ENCODE results near the gene NUP62. TPM values are rescaled to one million over a fixed set of nuclear protein-coding genes. Genes with fewer than 3 reads are reported as not detected.
A peak's percentile ranks its signal among the peaks of the same experiment; 100 is the strongest.

NUP62 gene
- total and polyA plus RNA-seq, 3 experiments from 2014 or later: 73.7 to 231 (median 223) TPM

DNA sequence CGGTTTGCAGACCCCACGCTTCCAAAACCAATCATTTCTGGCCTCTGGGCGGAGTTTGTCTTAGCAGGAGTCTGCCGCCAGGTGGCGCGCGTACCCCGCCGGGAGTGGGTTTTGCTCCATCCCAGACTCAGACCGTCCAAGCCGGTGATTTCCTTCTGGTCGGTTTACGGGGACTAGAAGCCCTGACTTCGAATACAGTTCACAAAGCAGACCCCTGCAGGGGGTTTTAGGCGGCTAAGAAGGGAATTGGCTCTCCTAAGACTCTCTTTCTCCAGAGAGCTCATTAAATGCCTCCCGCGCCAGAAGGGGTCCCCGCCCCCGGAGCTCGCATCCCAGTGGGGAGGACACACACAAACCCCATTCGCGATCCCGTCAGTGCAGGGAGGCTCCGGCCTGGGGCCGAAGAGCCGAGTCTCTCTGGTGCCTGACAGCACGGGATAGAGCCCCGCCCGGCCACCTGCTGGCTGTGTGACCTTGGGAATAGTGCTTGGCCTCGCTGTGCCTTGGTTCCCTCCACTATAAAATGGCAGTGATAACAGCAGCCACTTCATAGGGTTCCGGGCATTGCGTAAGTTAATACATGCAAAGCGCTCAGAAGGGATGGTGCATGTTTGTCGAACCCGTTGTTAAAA is 8.6 kb upstream of the NUP62 start:
- Histone ChIP-seq H3K27ac (ENCODE audit: low read depth, low read length) (no peak overlapping the region), H3K36me3 (ENCODE audit: insufficient read depth, low read length) (no peaks in the 10 kb centered on the region), H3K27me3 (ENCODE audit: insufficient read depth, low read length, poor library complexity, severe bottlenecking) (no peaks in the 10 kb centered on the region), H3K4me3 (ENCODE audit: low read length) (peak overlapping the region; percentile 49), H3K4me1 (ENCODE audit: insufficient read depth, low read length) (peaks cover 15% of the 10 kb centered on the region), H3K9me3 (ENCODE audit: low read length) (no peaks in the 10 kb centered on the region)
- peak; percentile 63 to 78 (median 74) for DNase-seq
- Mint-ChIP-seq H3K9me3 (no peaks in the 10 kb centered on the region), H3K27me3 (peaks cover 0 to 12% of the 10 kb centered on the region in 2 donors), H3K4me1 (peaks cover 16 to 25% (median 17%) of the 10 kb centered on the region in 3 donors), H3K27ac (no peak overlapping the region), H3K36me3 (no peaks in the 10 kb centered on the region), H3K4me3 (peak overlapping the region in 2 of 7 donors; percentile 7 to 12)
- CTCF ChIA-PET: interaction anchor here (0.7 to 2.2 kb wide), 13 partner anchors 9 to 1574 kb away, joined by 3 to 8 read pairs (median 6); partner anchors contain the start of genes ATF5, NUP62, SYNGR4 and TMEM143
- POLR2A ChIA-PET: no interaction called here

DNA sequence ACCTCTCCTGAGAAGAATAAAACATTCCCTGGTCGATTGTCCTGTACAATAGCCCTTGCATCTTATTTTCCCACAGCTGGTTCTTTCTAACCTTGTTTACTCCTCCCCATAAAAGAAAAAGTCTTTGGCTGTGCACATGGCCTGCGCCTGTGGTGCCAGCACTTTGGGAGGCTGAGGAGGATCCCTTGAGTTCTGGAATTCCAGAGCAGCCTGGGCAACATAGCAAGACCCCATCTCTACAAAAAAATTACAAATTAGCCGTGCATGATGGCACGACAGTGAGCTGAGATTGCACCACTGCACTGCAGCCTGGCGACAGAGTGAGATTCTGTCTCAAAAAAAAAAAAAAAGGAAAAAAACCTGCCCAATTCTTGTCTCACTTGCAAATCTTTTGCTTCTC is 7.2 kb upstream of the NUP62 start:
- H3K4me1 ChIP-seq (ENCODE audit: insufficient read depth, low read length): peaks cover 20% of the 10 kb centered on the region
- peaks cover 27 to 36% (median 28%) of the 10 kb centered on the region in 3 donors for H3K4me1 Mint-ChIP-seq
- POLR2A ChIA-PET: no interaction called here
- no peaks in the 10 kb centered on the region for H3K9me3 ChIP-seq (ENCODE audit: low read length)
- no peaks in the 10 kb centered on the region for H3K9me3 Mint-ChIP-seq
- CTCF ChIA-PET: interaction anchor here (1.5 kb wide), 1 partner anchor 200 kb away, joined by 5 read pairs; no protein-coding TSS in a partner anchor
- H3K27ac ChIP-seq (ENCODE audit: low read depth, low read length): no peak overlapping the region
- H3K4me3 ChIP-seq (ENCODE audit: low read length): no peak overlapping the region
- H3K27me3 ChIP-seq (ENCODE audit: insufficient read depth, low read length, poor library complexity, severe bottlenecking): no peaks in the 10 kb centered on the region
- H3K27ac Mint-ChIP-seq: peak overlapping the region in 2 of 8 donors; percentile 40 to 73
- no peak for DNase-seq
- peak overlapping the region in 1 of 7 donors; percentile 25 for H3K4me3 Mint-ChIP-seq
- no peaks in the 10 kb centered on the region for H3K36me3 Mint-ChIP-seq
- peaks cover 0 to 8% of the 10 kb centered on the region in 2 donors for H3K27me3 Mint-ChIP-seq
- H3K36me3 ChIP-seq (ENCODE audit: insufficient read depth, low read length): no peaks in the 10 kb centered on the region

DNA sequence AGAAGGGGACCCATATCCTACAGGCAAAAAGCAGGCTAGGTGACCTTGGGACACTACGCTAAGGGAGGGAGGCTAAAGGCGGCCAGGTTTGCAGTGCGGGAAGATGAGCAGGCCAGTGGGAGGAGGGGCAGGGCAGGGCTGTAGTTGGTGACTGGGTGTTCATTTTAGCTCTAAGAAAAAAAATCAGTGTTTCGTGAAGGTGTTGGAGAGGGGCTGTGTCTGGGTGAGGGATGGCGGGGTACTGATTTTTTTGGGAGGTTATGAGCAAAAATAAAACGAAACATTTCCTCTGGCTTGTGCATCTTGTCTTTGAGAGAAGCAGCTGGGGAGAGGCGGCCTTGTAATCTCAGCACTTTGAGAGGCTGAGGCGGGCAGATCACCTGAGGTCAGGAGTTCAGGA is 4.3 kb upstream of the NUP62 start:
- Histone ChIP-seq H3K4me3 (ENCODE audit: low read length) (no peak overlapping the region), H3K9me3 (ENCODE audit: low read length) (no peaks in the 10 kb centered on the region), H3K27ac (ENCODE audit: low read depth, low read length) (no peak overlapping the region), H3K27me3 (ENCODE audit: insufficient read depth, low read length, poor library complexity, severe bottlenecking) (no peaks in the 10 kb centered on the region), H3K36me3 (ENCODE audit: insufficient read depth, low read length) (no peaks in the 10 kb centered on the region), H3K4me1 (ENCODE audit: insufficient read depth, low read length) (peaks cover 33% of the 10 kb centered on the region)
- H3K9me3 Mint-ChIP-seq: peaks cover 0 to 3% (median 0%) of the 10 kb centered on the region in 5 donors
- H3K27me3 Mint-ChIP-seq: peaks cover 0 to 7% of the 10 kb centered on the region in 2 donors
- H3K4me3 Mint-ChIP-seq: peak overlapping the region in 4 of 7 donors; percentile 48 to 78 (median 65)
- ChIA-PET POLR2A (no interaction called here), CTCF (interaction anchor here (0.6 kb wide), 1 partner anchor 1471 kb away, joined by 3 read pairs; no protein-coding TSS in a partner anchor)
- peaks cover 43 to 62% (median 53%) of the 10 kb centered on the region in 3 donors for H3K4me1 Mint-ChIP-seq
- DNase-seq: no peak
- peak overlapping the region in 5 of 8 donors; percentile 37 to 85 (median 69) for H3K27ac Mint-ChIP-seq
- peaks cover 0 to 10% (median 2%) of the 10 kb centered on the region in 3 donors for H3K36me3 Mint-ChIP-seq

DNA sequence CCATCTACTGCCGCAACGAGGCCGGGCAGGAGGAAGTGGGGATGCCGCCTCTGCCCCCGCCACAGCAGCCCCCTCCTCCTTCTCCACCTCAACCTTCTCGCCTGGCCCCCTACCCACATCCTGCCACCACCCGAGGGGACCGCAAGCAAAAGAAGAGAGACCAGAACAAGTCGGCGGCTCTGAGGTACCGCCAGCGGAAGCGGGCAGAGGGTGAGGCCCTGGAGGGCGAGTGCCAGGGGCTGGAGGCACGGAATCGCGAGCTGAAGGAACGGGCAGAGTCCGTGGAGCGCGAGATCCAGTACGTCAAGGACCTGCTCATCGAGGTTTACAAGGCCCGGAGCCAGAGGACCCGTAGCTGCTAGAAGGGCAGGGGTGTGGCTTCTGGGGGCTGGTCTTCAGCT is 3.4 kb upstream of the NUP62 start:
- peak overlapping the region in 5 of 8 donors; percentile 41 to 85 (median 76) for H3K27ac Mint-ChIP-seq

DNA sequence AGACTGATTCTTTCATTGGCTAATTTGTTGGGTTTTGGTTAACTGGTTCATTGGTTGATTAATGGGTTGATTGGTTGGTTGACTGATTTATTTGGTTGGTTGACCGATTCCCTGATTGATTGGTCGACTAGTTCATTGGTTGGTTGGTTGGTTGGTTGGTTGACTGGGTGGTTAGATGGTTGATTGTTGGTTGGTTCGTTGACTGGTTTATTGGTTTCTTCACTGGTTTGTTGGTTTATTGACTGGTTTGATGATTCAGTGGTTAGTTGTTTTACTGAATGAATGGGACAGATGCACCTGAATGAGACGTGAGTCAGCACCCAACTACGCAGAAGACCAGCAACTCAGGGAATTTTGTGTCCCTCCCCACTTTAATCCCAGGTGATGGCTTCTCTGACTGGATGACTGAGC is 2.7 kb upstream of the NUP62 start:
- Histone ChIP-seq H3K4me3 (ENCODE audit: low read length) (no peak overlapping the region), H3K4me1 (ENCODE audit: insufficient read depth, low read length) (peaks cover 39% of the 10 kb centered on the region), H3K27me3 (ENCODE audit: insufficient read depth, low read length, poor library complexity, severe bottlenecking) (no peaks in the 10 kb centered on the region), H3K27ac (ENCODE audit: low read depth, low read length) (no peak overlapping the region), H3K9me3 (ENCODE audit: low read length) (no peaks in the 10 kb centered on the region), H3K36me3 (ENCODE audit: insufficient read depth, low read length) (peaks cover 5% of the 10 kb centered on the region)
- POLR2A ChIA-PET: no interaction called here
- Mint-ChIP-seq H3K27me3 (peaks cover 0 to 7% of the 10 kb centered on the region in 2 donors), H3K4me1 (peaks cover 54 to 74% (median 60%) of the 10 kb centered on the region in 3 donors), H3K27ac (peak overlapping the region in 4 of 8 donors; percentile 2 to 58 (median 42)), H3K9me3 (peaks cover 0 to 3% (median 0%) of the 10 kb centered on the region in 5 donors), H3K4me3 (peak overlapping the region in 6 of 7 donors; percentile 19 to 64 (median 50)), H3K36me3 (peaks cover 0 to 23% (median 4%) of the 10 kb centered on the region in 3 donors)
- DNase-seq: no peak
- CTCF ChIA-PET: no interaction called here

More for the DNA sequence above, 3.4 kb upstream of the NUP62 start:
- Mint-ChIP-seq H3K27me3 (peaks cover 0 to 7% of the 10 kb centered on the region in 2 donors), H3K4me1 (peaks cover 49 to 69% (median 57%) of the 10 kb centered on the region in 3 donors), H3K36me3 (peaks cover 0 to 17% (median 2%) of the 10 kb centered on the region in 3 donors), H3K9me3 (peaks cover 0 to 3% (median 0%) of the 10 kb centered on the region in 5 donors), H3K4me3 (peak overlapping the region; percentile 31 to 83 (median 68))
- peak overlapping the region; percentile 15 for H3K4me3 ChIP-seq (ENCODE audit: low read length)
- DNase-seq: peak in 4 of 5 donors; percentile 40 to 71 (median 64)
- H3K27ac ChIP-seq (ENCODE audit: low read depth, low read length): no peak overlapping the region
- H3K9me3 ChIP-seq (ENCODE audit: low read length): no peaks in the 10 kb centered on the region
- H3K36me3 ChIP-seq (ENCODE audit: insufficient read depth, low read length): no peaks in the 10 kb centered on the region
- H3K27me3 ChIP-seq (ENCODE audit: insufficient read depth, low read length, poor library complexity, severe bottlenecking): no peaks in the 10 kb centered on the region
- H3K4me1 ChIP-seq (ENCODE audit: insufficient read depth, low read length): peaks cover 35% of the 10 kb centered on the region
- ChIA-PET CTCF (no interaction called here), POLR2A (no interaction called here)

DNA sequence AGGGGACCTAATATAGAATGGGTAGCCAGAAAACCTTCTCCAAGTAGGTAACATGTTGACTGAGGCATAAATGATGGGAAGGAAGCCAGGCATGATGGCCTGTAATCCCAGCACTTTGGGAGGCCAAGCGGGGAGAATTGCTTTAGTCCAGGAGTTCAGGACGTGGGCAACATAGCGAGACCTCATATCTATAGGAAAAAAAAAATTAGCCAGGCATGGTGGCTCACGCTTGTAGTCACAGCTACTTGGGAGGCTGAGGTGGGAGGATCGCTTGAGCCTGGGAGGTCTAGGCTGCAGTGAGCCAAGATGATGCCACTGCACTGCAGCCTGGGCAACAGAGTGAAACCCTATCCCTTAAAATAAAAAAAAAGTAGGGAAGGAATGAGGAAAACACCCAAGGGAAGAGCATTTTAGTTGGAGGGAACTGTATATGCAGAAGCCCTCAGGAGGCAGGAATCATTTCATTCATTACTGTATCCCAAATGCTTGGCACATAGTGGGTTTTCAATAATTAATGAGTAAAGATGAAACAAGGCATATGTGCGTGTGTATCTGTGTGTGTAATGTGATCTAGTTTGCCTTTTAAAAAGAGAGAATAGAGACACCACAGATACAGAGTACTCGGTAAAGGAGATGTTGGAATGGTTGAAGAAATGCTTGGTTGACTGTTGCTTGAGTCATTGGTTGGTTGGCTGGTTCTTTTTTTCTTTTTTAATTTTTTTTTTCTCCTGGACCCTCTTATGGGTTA is 2.2 kb upstream of the NUP62 start:
- H3K27me3 Mint-ChIP-seq: peaks cover 0 to 7% of the 10 kb centered on the region in 2 donors
- peak overlapping the region in 6 of 7 donors; percentile 19 to 84 (median 62) for H3K4me3 Mint-ChIP-seq
- Histone ChIP-seq H3K4me1 (ENCODE audit: insufficient read depth, low read length) (peaks cover 42% of the 10 kb centered on the region), H3K36me3 (ENCODE audit: insufficient read depth, low read length) (peaks cover 5% of the 10 kb centered on the region), H3K9me3 (ENCODE audit: low read length) (no peaks in the 10 kb centered on the region), H3K4me3 (ENCODE audit: low read length) (no peak overlapping the region), H3K27me3 (ENCODE audit: insufficient read depth, low read length, poor library complexity, severe bottlenecking) (no peaks in the 10 kb centered on the region), H3K27ac (ENCODE audit: low read depth, low read length) (no peak overlapping the region)
- H3K9me3 Mint-ChIP-seq: peaks cover 0 to 3% (median 0%) of the 10 kb centered on the region in 5 donors
- peak overlapping the region in 6 of 8 donors; percentile 31 to 98 (median 74) for H3K27ac Mint-ChIP-seq
- POLR2A ChIA-PET: no interaction called here
- no peak for DNase-seq
- CTCF ChIA-PET: no interaction called here
- H3K36me3 Mint-ChIP-seq: peaks cover 0 to 26% (median 4%) of the 10 kb centered on the region in 3 donors
- peaks cover 55 to 70% (median 65%) of the 10 kb centered on the region in 3 donors for H3K4me1 Mint-ChIP-seq

DNA sequence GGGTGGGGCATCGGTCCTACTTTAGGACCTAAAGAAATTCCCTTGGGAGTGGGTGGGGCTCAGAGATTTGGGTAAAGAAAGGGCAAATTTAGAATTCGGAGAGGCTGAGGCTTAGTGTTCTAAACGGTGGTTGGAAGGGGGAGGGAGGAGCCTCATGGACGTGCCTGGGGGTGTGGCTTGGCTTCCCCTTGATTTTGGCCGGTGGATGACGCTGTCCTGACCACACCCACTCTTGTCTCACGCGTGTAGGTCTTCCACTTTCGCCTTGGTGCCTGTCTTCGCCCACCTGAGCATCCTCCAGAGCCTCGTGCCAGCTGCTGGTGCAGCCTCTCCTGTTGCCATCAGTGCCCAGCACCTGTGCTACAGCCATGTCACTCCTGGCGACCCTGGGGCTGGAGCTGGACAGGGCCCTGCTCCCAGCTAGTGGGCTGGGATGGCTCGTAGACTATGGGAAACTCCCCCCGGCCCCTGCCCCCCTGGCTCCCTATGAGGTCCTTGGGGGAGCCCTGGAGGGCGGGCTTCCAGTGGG is 1.2 kb upstream of the NUP62 start:
- H3K4me3 ChIP-seq (ENCODE audit: low read length): peak overlapping the region; percentile 96
- Mint-ChIP-seq H3K36me3 (peaks cover 0 to 30% (median 5%) of the 10 kb centered on the region in 3 donors), H3K27me3 (peaks cover 0 to 7% of the 10 kb centered on the region in 2 donors), H3K27ac (peak overlapping the region in 7 of 8 donors; percentile 47 to 99 (median 97)), H3K4me3 (peak overlapping the region; percentile 34 to 99 (median 84)), H3K4me1 (peaks cover 57 to 68% (median 68%) of the 10 kb centered on the region in 3 donors), H3K9me3 (peaks cover 0 to 3% (median 0%) of the 10 kb centered on the region in 5 donors)
- no peak overlapping the region for H3K27ac ChIP-seq (ENCODE audit: low read depth, low read length)
- no peaks in the 10 kb centered on the region for H3K27me3 ChIP-seq (ENCODE audit: insufficient read depth, low read length, poor library complexity, severe bottlenecking)
- H3K9me3 ChIP-seq (ENCODE audit: low read length): no peaks in the 10 kb centered on the region
- peaks cover 42% of the 10 kb centered on the region for H3K4me1 ChIP-seq (ENCODE audit: insufficient read depth, low read length)
- peaks cover 6% of the 10 kb centered on the region for H3K36me3 ChIP-seq (ENCODE audit: insufficient read depth, low read length)
- POLR2A ChIA-PET: interaction anchor here (0.6 to 2.2 kb wide), 4 partner anchors 54 to 164 kb away, joined by 3 to 13 read pairs (median 4); partner anchors contain the start of genes AKT1S1, AP2A1 and TBC1D17
- CTCF ChIA-PET: interaction anchor here (1.1 to 1.4 kb wide), 3 partner anchors 20 to 213 kb away, joined by 3 to 5 read pairs (median 3); partner anchors contain the start of gene IL4I1
- DNase-seq: peak in 3 of 5 donors; percentile 8 to 54 (median 11)

All from CD8-positive, alpha-beta memory T cell (primary cell).